ENCODE results near the gene ATP1B3.
"Not testable (repeated sequence)": the region's sequence is repeated elsewhere in the genome, so short reads cannot be mapped to it uniquely, and the experiment has no call there.

ATP1B3 gene

DNA sequence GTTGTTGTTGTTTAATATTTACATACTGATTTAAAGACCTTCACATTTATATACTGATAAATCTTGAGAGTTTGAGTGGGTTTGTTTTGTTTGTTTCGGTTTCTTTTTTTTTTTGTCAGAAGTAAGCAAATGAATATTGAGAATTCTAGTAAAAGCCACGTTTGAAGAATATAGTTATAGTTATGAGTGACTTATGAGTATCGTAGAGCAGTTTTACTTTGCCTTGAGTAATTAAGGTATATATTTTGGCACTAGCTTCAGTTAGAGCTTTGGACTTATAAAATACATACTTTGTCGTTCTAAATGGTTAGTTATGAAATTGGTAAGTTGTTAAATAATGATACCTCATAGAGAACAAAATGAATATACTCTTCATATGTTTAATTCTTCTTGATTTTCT is 27.8 kb downstream of the ATP1B3 start:
- DNase-seq (ENCODE audit: low read depth, low spot score): no peak

DNA sequence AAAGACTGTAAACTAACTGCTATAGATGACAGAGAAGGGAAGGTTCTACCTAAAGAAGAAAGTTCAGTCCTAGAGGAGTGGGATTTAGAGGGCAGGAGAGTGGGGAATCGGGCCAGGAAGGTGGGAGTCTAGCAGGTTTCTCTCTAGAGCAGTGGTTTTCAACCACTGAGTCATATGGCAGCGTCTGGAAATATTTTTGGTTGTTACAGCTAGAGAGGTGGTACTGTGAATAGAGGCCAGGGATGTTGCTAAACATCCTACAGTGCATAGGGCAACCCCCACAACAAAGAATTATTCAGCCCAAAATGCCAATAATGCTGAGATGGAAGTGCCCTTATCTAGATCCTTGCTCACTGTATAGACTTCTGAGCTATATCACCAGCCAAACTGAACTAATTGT is 28.7 kb downstream of the ATP1B3 start:
- DNase-seq (ENCODE audit: low read depth, low spot score): peak; percentile 43

DNA sequence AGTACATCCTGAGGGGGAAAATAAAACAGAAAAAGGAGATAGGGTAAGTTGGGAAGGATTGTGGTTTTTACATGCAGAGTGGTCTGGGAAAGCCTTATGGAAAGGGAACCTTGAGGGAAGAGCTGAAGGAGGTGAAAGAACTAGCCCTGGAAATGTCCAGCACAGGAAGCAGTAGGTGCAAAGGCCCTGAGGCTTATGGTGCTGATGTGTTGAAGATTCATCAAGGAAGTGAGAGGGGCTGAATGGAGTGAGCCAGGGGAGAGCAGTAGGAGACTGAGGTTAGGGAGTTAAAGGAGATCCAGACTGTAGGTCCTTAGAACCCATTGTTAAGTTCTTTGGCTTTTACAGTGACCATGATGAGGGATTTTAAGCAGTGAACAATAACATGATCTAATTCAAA is 33.0 kb downstream of the ATP1B3 start:
- no peak for DNase-seq (ENCODE audit: low read depth, low spot score)

DNA sequence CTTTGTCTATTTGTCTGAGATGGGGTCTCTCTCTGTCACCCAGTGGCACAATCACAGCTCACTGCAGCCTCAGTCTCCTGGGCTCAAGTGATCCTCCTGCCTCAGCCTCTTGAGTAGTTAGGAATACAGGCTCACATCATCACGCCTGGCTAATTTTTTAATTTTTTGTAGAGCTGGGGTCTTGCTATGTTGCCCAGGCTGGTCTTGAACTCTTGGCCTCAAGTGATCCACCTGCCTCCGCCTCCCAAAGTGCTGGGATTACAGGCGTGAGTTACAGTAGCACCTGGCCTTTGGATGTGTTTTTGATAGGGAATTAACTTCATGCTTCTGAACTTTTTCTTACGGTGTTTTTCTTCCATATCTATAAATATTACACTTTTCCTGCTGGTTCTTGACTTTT is 33.5 kb downstream of the ATP1B3 start:
- DNase-seq (ENCODE audit: low read depth, low spot score): not testable (repeated sequence)

DNA sequence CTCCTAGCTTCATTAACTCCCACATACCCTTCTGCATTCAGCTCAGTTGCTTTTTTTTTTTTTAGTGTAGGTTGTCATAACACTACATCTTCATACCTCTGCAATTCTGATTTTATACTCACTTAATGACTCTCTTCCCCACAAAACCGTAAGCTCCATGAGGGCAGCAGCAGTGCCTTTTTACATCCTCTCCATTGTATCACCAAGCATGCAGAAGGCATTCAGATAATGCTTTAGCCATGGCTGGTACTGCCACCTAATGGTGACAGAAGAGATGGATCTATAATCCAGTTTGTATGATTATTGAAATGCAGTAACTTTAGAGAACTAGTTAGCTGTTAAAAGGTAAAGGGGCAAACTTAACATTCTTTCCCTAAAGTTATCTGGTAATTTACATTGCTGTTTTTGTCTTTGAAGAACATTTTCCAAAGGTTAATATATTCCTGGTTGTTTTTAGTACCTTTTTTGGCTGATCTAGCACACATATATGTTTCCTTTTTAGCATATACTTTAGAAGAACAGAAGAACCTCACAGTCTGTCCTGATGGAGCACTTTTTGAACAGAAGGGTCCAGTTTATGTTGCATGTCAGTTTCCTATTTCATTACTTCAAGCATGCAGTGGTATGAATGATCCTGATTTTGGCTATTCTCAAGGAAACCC is 36.8 kb downstream of the ATP1B3 start:
- peak; percentile 67 for DNase-seq (ENCODE audit: low read depth, low spot score)

DNA sequence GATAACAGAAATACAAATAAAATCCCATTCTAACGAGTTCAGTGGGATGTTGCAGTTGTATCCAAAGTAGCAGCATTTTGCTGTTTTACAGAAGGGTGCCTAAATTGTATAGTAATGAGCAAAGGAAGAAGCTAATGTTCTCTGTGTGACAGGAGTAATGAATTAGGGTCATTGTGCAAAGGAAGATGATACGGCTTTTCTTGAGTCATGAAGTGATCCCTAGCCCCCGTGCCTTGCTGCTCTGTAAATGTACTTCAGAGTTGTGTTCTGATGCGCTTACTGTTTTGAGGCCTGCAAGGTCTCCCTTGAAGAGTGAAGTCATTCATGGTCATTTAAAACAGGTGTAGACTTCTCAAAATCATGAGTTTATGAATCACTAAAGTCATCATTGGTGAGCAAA is 37.9 kb downstream of the ATP1B3 start:
- no peak for DNase-seq (ENCODE audit: low read depth, low spot score)

DNA sequence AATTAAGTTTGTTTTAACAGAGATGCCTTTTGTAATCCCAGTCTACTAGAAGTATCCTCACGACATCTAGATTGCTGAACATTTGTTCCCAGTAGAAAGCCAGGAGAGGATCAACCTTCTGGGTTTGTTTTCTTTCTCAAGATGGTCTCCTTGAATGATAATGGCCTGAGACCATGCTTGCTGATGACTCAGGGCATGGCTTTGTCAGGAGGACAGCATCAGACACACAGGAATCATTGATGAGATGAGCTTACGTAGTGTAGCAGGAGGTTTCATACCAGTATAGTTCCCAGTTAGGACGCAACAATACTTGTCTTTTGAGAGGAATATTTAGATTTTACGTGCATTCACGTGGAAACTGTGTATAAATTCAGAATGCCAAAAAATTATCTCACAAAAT is 38.6 kb downstream of the ATP1B3 start:
- DNase-seq (ENCODE audit: low read depth, low spot score): peak; percentile 19

DNA sequence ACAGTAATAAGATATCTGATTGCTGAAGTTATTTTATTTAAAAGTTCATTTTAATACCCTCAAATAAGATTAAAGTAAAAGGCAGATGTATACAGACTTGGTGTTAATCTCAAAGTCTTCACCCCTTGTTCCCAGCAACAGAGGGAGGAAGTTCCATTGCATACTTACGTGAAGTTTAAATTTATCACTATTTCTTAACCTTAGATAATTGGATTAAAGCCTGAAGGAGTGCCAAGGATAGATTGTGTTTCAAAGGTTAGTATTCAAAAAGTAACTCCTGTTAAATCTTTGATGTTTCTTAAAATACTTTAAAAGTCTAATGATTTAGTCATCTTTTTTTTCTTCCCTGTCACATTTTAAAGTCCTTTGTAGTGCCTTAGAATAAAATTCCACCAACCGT is 39.3 kb downstream of the ATP1B3 start:
- DNase-seq (ENCODE audit: low read depth, low spot score): no peak

DNA sequence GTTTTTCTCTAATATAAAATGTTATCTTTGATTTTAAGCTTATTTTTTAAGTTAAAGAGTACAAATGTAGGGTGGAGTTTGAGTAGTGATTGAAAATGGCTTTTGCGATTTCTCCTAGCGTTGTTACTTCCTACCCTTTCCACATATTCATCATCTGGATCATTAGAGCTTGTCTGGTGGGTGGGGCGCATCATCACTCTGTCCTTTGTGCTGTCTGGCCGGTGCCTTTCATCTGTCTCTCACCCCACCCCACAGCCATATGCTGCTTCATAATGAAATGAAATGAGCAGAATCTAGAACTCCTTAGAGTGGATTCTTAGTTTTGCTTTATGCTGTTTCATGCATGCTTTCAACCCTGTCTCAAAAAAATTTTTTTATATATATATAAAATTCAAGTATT is 44.3 kb downstream of the ATP1B3 start:
- DNase-seq (ENCODE audit: low read depth, low spot score): no peak

DNA sequence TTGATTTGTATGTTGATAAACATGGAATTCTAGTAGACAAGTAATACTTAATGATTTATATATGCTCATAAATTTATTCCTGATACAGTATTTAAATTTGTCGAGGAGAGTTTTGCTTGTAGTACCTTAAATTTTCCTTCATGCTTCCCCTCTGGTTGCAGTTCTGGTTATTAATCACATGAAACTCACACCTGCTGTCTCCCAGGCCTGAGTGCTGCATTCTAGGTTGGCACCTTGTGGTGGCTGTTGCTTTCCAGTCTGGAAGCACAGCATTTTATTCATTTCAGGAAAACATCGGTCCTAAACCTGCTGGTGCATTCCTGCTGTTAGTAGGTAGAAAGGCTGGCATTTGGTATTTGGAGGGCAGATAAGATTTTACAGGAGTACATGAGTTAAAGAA is 44.9 kb downstream of the ATP1B3 start:
- no peak for DNase-seq (ENCODE audit: low read depth, low spot score)

DNA sequence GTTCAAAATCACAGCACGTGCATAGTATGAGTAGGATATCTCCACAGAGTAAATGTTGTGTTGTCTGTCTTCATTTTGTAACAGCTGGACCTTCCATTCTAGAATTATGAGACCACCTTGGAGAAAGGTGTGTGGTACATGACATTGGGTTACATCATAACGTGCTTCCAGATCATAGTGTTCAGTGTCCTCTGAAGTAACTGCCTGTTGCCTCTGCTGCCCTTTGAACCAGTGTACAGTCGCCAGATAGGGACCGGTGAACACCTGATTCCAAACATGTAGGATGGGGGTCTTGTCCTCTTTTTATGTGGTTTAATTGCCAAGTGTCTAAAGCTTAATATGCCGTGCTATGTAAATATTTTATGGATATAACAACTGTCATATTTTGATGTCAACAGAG is 49.2 kb downstream of the ATP1B3 start:
- not testable (repeated sequence) for DNase-seq (ENCODE audit: low read depth, low spot score)

DNA sequence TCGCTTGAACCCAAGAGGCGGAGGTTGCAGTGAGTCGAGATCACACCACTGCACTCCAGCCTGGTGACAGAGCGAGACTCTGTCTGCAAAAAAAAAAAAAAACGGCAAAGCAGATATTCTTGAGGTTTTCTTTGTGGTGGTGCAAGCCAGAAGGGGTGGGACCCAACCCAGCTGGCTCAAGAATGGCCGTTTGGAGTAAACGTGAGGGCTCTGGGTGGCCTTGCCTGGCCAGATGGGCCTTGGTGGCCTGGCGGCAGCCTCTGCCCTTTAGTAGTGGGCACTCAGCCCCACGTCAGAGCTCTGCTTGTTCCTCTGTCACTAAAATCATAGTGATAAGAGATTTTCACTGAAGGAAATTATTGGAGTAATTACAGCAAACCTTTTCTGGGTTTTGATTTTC is 50.5 kb downstream of the ATP1B3 start:
- DNase-seq (ENCODE audit: low read depth, low spot score): no peak

DNA sequence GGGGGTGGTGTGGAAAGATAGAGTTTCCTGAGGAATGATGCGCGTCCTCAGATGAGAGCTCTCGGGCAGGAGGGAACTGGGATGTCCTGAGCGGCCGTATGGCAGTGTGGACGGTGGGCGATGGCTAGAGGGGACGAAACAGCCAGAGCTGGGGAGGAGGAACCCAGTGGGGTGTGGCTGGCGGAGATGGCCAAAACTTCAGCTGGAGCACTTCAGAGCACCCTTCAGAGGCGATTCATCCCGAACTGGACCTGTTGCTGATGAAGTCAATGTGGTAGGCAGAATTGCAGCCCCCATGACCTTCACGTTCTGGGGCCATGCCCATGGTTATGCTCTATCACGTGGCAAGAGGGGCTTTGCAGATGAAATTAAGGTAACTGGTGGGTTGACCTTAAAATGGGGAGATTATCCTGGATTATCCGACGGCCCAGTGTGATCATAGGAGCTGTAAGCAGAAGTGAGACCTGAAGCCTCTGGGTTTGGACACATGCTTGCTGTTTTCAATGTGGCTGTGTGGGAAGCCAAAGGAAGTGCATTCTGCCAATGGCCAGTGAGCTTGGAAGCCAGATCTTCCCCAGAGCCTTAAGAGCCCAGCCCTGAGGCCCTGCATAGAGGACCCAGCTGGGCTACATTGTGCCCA is 52.3 kb downstream of the ATP1B3 start:
- DNase-seq (ENCODE audit: low read depth, low spot score): no peak

DNA sequence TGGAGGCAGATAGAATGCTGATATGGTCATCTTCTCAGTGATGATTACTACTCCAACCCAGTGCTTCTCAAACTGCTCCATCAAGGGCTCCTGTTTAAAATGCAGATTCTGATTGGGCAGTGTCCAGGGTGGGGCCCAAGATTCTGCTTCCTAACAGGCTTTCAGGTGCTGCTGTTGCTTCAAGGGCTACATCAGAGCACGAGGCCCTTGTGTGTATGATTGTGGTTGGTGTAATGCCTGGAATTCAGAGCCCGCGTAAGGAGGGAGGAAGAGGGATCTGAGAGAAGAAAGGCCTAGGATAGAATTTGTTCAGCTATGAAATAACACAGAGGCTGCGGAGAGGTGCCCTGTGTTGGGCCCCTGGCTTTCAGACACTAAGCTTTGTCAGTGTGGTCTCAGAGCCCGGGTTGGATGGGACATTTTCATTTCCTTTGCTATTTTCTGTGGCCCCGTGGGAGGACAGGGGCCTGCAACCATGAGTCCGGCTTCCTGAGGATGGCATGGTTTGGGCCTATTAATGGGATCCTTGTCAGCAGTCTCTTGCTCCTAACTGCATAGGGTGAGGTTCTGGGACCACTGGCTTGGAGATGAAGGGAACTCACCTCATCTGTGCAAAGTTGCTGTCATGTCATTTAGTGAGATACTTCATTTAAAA is 53.0 kb downstream of the ATP1B3 start:
- no peak for DNase-seq (ENCODE audit: low read depth, low spot score)

DNA sequence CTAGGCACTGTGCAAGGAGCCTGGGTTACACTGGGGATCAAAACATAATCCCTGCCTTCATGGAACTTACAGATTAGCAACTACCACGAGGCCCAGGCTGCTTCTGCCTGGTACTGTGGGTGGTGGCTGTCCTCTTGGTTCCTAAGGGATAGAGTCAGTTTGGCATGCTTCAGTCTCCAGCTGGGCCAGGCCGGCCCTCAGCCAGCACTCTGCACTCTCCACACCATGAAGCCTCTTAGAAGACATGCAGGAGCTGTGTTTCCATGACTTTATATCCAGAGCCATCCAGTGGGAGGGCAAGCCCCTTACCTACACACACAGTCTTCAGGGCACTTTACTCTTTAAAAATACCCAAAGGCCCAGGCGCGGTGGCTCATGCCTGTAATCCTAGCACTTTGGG is 54.4 kb downstream of the ATP1B3 start:
- DNase-seq (ENCODE audit: low read depth, low spot score): no peak

DNA sequence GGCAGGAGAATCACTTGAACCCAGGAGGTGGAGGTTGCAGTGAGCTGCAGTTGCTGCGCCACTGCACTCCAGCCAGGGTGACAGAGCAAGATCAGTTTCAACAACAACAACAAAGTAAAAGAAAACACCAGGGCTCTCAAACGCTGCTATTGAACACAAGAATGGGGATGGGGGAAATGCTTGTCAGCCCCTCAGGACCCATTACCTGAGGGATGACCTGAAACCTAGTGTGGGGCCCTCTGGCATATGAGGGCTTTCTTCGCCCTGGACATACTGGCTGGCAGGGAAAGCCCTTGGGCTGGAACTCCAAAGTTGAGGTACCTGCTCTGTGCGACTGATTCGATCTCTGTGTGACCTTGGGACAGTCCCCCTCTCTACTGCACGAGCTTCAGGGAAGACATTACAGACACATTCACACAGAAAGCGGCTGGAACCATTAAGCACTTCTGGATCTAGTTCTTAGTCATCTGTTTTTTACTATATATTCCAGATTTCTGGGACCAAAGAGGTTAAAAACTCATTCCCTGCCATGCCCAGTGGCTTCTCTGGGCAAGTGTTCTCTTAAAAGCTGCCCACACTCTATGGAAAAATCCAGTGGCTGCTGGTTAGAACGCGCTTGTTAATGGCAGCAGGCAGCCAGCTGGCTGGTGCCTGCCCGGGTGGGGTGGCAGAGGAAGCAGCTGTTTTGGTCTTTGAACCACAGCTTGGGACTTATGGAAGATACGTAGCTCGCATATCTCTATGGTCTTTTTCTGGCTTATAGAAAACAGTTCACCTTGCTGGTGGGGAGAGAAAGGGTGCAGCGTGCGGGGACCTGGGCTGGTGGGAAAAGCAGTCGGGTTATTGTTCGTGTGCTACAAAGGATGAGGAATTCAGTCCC is 57.2 kb downstream of the ATP1B3 start:
- DNase-seq (ENCODE audit: low read depth, low spot score): no peak

DNA sequence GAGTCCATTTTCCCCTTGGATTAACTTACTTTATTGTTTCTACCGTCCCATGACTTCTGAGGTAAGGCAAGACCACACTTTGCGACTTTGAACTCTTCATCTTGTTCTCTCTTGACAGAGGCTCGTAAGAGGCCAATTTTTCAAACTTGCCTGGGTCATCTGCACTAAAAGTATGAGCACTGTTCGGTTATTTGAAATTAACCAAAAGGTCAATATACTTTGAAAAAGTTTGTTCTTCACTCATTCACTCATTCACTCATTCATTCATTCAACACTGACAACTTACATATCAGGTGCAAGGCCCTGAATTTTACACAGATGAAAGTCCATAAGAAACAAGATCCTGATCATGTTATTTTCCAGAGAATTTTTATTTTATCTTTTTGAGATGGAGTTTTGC is 57.9 kb downstream of the ATP1B3 start:
- DNase-seq (ENCODE audit: low read depth, low spot score): no peak

DNA sequence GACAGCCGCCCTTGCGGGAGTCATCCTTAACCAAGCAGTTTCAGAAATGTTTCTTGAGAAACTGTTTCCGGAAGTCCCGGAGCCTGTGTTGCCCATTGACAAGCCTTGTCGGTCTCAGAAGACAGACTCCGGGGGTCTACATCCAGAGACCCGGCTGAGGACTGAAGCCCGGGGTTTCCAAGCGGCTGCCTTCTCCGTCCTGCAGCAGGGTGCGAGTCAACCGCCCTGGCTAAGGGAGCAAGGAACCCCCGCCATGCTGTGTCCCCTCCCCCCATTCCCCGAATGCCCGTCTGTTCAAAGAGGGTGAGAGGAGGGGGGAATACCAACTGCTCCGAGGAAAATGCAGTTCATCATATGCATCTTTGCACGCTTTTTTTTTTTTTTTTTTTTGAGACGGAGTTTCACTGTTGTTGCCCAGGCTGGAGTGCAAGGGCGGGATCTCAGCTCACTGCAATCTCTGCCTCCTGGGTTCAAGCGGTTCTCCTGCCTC is 61.6 kb downstream of the ATP1B3 start:
- no peak for DNase-seq (ENCODE audit: low read depth, low spot score)

DNA sequence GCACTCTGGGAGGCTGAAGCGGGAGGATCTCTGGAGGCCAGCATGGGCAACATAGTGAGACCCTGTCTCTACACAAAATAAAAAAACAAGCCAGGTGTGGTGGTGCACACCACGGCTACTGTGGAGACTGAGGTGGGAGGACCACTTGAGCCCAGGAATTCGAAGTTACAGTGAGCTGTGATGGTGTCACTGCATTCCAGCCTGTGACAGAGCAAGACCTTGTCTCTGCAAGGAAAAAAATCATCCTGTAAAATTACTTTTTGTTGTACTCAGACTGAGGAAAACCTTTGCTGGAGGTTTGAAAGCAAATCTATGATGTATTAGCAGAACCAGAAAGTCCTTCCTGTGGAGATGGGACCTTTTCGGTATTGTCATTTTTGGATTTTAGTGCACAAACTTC is 63.3 kb downstream of the ATP1B3 start:
- no peak for DNase-seq (ENCODE audit: low read depth, low spot score)

DNA sequence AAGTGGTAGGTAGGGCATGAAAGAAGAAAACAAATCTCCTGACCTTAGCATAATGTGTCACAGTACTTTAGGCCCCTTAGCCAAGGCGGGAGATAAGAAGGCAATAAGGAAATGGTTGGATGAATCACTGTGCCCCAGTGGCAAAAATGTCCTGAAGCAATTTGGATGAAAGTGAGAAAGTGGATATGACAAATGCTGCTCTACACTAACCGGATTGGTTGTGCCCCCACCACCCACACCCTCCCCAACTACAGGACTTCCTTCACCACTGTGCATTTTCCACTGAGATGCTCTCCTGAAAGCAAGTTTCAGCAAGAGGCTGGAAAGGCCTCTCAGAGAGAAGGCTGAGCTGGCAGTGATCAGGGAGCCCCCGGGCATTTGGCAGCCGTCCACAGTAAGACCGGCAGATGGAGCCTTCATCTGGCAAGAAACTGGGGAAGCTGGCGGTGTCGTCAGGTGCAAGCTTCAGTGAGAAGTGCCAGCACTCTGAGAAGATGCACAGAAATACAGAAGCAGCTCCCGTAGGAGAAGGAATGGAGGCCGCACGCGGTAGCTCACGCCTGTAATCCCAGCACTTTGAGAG is 63.8 kb downstream of the ATP1B3 start:
- DNase-seq (ENCODE audit: low read depth, low spot score): peak; percentile 82

DNA sequence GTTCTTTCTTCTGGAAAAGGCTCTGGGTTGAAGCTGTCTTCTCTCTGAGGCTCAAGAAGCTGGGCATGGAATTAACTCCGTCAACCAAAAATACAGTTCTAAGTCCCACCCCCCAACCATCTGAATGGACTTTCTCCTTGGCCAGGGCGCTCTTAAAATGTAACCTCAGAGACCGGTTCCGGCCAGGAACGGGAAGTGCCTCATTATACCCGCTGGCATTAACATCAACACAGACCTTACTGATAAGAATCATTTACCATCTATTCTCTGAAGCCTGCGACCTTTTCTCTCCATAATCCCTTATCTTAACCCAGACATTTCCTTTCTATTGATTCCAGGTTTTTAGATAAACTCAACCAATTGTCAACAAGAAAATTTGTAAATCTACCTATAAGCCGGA is 64.7 kb downstream of the ATP1B3 start:
- DNase-seq (ENCODE audit: low read depth, low spot score): no peak

DNA sequence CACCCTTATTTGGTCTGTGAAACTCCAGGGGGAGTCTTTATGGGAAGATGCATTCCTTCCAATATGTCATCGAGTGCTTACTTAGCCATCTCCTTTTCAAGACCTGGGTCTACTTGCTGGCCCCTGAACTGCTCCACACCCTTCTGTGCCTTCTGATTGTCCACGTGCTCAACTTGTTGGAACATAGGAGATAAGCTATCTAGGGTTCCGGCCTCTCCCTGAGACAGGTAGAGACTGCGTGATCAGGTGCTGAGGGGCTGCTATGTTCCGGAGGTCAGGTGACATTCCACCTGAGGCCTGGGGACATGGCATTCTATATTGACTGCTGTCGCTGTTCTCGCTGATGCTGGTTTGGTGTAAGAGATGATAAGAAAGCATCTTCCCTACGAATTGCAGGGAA is 65.6 kb downstream of the ATP1B3 start:
- no peak for DNase-seq (ENCODE audit: low read depth, low spot score)
